GM12891 (cell line): ENCODE data around the gene LUC7L3.

Experiments used
- PAX5 ChIP-seq: IDR thresholded peaks from 2 replicates; pipeline ENCODE4 v1.6.1; 2011; ENCODE audit warnings: low read length, moderate library complexity, mild to moderate bottlenecking; ENCODE audit not compliant: insufficient read depth, severe bottlenecking
- POLR2A ChIP-seq: IDR thresholded peaks from 2 replicates; pipeline ENCODE4 v1.6.1; 2011; ENCODE audit warnings: low read depth, low read length, control low read depth
- POLR2AphosphoS5 ChIP-seq: IDR thresholded peaks from 2 replicates; pipeline ENCODE4 v1.6.1; 2011; ENCODE audit warnings: low read depth, low read length, control low read depth
- POU2F2 ChIP-seq: IDR thresholded peaks from 2 replicates; pipeline ENCODE4 v1.6.1; 2011; ENCODE audit warnings: low read depth, mild to moderate bottlenecking, control low read depth, low read length, moderate library complexity
- SPI1 ChIP-seq: IDR thresholded peaks from 2 replicates; pipeline ENCODE4 v1.6.1; 2011; ENCODE audit warnings: low read depth, low read length, control low read depth
- TAF1 ChIP-seq: IDR thresholded peaks from 2 replicates; pipeline ENCODE4 v1.6.1; 2011; ENCODE audit warnings: low read depth, low read length, control low read depth

DNA sequence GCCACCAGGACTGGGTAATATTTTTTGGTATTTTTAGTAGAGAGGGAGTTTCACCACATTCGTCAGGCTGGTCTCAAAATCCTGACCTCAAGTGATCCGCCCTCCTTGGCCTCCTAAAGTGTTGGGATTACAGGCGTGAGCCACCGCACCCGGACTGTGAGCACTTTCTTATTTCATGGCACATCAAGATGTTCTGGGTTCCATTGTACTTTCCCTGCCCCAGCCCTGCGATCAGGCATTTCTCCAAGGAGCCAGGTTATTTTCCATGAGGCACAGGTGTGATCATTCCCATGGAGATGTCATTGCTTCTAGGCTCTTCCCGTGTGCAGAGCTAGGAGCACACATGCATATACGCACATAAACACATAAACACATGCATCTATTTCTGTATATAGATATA, 50.5 kb downstream of the LUC7L3 start:
- TF ChIP-seq POLR2AphosphoS5 (no peak), POU2F2 (no peak), POLR2A (no peak), TAF1 (no peak), SPI1 (no peak), PAX5 (no peak)
